Parathyroid adenoma (tissue), 2 donors: ENCODE results near the gene ROCK2.

Experiments
- H2AFZ ChIP-seq: fragments of 300-600 bp; sonication (generic); one replicate; pipeline ENCODE4 v1.7.0; 2017; ENCODE audit warnings: antibody characterized with exemption, mild to moderate bottlenecking
- H3K27ac ChIP-seq: fragments of 300-600 bp; sonication (generic); one replicate; pipeline ENCODE4 v1.7.0; 2017
- H3K27me3 ChIP-seq: fragments of 300-600 bp; sonication (generic); one replicate; pipeline ENCODE4 v1.7.0; 2017; ENCODE audit warnings: low read length; ENCODE audit not compliant: control insufficient read depth, insufficient read depth
- H3K36me3 ChIP-seq: fragments of 300-600 bp; sonication (generic); one replicate; pipeline ENCODE4 v1.7.0; 2017; ENCODE audit warnings: low read length; ENCODE audit not compliant: control insufficient read depth, insufficient read depth
- H3K4me1 ChIP-seq: fragments of 300-600 bp; sonication (generic); one replicate; pipeline ENCODE4 v1.7.0; 2017; ENCODE audit warnings: control low read depth
- H3K4me2 ChIP-seq: fragments of 300-600 bp; sonication (generic); one replicate; pipeline ENCODE4 v1.7.0; 2017; ENCODE audit warnings: low read length
- H3K4me3 ChIP-seq: fragments of 300-600 bp; sonication (generic); one replicate; pipeline ENCODE4 v1.7.0; 2017; ENCODE audit warnings: low read depth, low read length
- H3K79me2 ChIP-seq: fragments of 300-600 bp; sonication (generic); one replicate; pipeline ENCODE4 v1.7.0; 2017; ENCODE audit warnings: control low read depth
- H3K9ac ChIP-seq: fragments of 300-600 bp; sonication (generic); one replicate; pipeline ENCODE4 v1.7.0; 2017; ENCODE audit warnings: mild to moderate bottlenecking
- H3K9me3 ChIP-seq: fragments of 300-600 bp; sonication (generic); one replicate; pipeline ENCODE4 v1.7.0; 2017; ENCODE audit warnings: low read length; ENCODE audit not compliant: control insufficient read depth
- TF ChIP-seq, protein P1 (sequence below): fragments of 300-600 bp; sonication (generic); IDR thresholded peaks from one replicate; pipeline ENCODE4 v1.7.0; 2017; ENCODE audit warnings: antibody characterized with exemption, mild to moderate bottlenecking
- donor health status: primary hyperparathyroidism.

The ROCK2 gene

GRCh38 chr2:11346023-11346482 lies 1.6 kb upstream of the ROCK2 start:
- Histone ChIP-seq H3K4me2 (peak overlapping the region; percentile 8), H3K27ac (peak overlapping the region; percentile 84), H3K79me2 (peaks cover under 1% of the 10 kb centered on the region), H3K9ac (no peak overlapping the region), H3K27me3 (no peaks in the 10 kb centered on the region), H2AFZ (no peak overlapping the region), H3K4me3 (no peak overlapping the region), H3K9me3 (no peaks in the 10 kb centered on the region), H3K4me1 (peaks cover 3% of the 10 kb centered on the region), H3K36me3 (no peaks in the 10 kb centered on the region)
- TF ChIP-seq, protein P1, sequence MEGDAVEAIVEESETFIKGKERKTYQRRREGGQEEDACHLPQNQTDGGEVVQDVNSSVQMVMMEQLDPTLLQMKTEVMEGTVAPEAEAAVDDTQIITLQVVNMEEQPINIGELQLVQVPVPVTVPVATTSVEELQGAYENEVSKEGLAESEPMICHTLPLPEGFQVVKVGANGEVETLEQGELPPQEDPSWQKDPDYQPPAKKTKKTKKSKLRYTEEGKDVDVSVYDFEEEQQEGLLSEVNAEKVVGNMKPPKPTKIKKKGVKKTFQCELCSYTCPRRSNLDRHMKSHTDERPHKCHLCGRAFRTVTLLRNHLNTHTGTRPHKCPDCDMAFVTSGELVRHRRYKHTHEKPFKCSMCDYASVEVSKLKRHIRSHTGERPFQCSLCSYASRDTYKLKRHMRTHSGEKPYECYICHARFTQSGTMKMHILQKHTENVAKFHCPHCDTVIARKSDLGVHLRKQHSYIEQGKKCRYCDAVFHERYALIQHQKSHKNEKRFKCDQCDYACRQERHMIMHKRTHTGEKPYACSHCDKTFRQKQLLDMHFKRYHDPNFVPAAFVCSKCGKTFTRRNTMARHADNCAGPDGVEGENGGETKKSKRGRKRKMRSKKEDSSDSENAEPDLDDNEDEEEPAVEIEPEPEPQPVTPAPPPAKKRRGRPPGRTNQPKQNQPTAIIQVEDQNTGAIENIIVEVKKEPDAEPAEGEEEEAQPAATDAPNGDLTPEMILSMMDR, result no peak

DNA sequence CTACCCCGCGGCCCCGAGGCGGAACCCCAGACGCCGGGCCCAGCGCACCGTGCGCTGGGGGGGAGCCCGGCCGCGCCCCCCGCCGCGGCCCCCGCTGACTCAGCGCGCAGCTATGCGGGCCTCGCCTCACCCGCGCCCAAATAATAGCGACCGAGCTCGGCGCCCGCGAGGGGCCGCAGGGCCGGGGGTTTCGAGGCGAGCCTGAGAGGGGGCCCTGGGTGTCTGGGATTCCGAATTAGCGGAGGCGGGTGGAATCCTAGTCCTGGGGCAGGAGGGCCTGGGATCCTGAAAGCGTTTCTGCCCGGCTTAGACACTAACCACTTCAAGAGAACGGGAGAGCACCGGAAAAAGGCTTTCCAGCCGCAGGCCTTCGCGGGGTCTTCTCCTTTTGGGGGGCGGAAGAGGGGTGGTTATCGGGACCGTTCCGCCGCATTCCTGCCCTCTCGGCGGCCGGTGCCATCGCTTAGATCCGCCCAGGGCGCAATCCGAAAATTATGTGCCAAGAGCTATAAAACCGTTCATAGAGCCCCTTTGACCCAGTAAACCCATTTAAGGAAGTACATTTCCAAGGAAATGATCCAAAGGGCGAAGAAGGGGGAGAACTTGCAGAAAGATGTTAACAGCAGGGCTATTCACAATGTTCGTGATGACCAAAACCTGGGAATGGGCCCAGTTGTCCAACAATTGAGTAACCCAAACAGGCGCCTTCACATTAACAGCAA lies 681 bp upstream of the ROCK2 start:
- Histone ChIP-seq H2AFZ (peak overlapping the region; percentile 97), H3K4me1 (peaks cover 5% of the 10 kb centered on the region), H3K27ac (peak overlapping the region; percentile 84), H3K9ac (peak overlapping the region; percentile 25), H3K4me2 (peak overlapping the region; percentile 95), H3K4me3 (peak overlapping the region; percentile 61), H3K79me2 (peaks cover 3% of the 10 kb centered on the region), H3K27me3 (no peaks in the 10 kb centered on the region), H3K9me3 (no peaks in the 10 kb centered on the region), H3K36me3 (no peaks in the 10 kb centered on the region)
- TF ChIP-seq, protein P1, result no peak

DNA sequence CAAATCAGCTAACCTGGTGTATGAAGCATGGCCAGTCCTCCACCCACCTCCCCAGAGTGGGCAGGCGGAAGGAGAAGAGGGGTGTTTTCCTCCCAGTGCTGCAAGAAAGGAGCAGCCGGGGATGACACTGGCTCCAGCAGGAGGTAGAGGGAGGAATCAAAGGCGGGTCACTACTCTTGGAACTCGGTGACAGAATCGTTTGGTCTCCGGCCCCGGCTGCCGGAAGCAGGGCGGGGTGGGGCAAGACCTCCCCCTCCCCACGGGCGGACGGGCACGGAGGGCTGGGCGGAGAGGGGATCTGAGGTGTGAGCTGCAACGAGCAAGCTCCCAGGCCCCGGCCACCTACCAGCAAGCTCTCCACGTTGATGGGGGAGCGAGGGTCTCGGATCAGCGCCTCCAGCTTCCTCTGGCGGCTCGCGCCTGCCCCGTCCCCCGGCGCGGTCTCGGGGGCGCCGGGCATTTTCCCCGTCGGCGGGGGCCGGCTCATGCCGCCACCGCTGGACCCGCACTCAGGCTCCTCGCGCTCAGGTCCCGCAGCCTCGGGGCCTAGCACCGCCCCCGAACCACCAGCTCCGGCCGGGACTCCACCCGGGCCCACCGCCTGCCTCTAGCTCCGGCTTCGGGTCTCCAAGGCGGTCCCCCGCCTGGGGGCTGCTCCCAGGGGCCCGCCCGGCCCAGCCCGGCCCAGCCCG lies 640 bp downstream of the ROCK2 start:
- Histone ChIP-seq H3K79me2 (peaks cover 12% of the 10 kb centered on the region), H3K4me2 (peak overlapping the region; percentile 79), H3K9me3 (no peaks in the 10 kb centered on the region), H3K27ac (peak overlapping the region; percentile 71), H2AFZ (peak overlapping the region; percentile 73), H3K27me3 (no peaks in the 10 kb centered on the region), H3K36me3 (no peaks in the 10 kb centered on the region), H3K4me3 (peak overlapping the region; percentile 78), H3K9ac (peak overlapping the region; percentile 68), H3K4me1 (peaks cover 5% of the 10 kb centered on the region)
- TF ChIP-seq, protein P1, result no peak

DNA sequence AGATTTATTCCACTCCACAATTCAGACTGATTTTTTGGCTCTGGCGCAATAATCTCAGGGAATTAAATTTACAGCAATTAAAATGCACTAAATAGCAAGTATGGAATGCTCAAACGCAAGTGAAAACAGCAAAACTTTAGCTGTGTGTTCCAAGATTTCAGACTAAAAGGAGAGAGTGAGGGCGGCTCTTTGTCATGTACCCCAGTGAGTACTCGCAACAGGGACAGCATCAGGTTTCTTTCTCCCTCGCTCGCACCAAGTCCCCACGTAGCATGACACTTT lies 1.1 kb downstream of the ROCK2 start:
- Histone ChIP-seq H3K79me2 (peaks cover 17% of the 10 kb centered on the region), H3K9ac (no peak overlapping the region), H3K4me1 (peaks cover 5% of the 10 kb centered on the region), H3K9me3 (no peaks in the 10 kb centered on the region), H3K27ac (peak overlapping the region; percentile 71), H3K4me3 (peak overlapping the region; percentile 78), H2AFZ (peak overlapping the region; percentile 73), H3K36me3 (no peaks in the 10 kb centered on the region), H3K27me3 (no peaks in the 10 kb centered on the region), H3K4me2 (peak overlapping the region; percentile 79)
- TF ChIP-seq, protein P1, result no peak
